ENCODE data around the gene POLD4. TPM values are rescaled to one million over a fixed set of nuclear protein-coding genes. Genes with fewer than 3 reads are reported as not detected.

Gene POLD4
- total RNA-seq, 1 donor = 43.2 TPM

- no peak for TF ChIP-seq CTCF (IDR thresholded peaks at IDR 0.05; ENCODE audit: insufficient read depth, low read depth, low read length)
- DNase-seq (ENCODE audit: low read depth) = no peak
- no peak overlapping the region for H3K4me3 ChIP-seq (ENCODE audit: low read depth, low read length)
These were observed 3.1 kb upstream of the POLD4 start for GRCh38 chr11:67356387-67356863.

- DNase-seq (ENCODE audit: low read depth) = no peak
- no peak overlapping the region for H3K4me3 ChIP-seq (ENCODE audit: low read depth, low read length)
- TF ChIP-seq CTCF (IDR thresholded peaks at IDR 0.05; ENCODE audit: insufficient read depth, low read depth, low read length) = no peak
These were observed 2.5 kb upstream of the POLD4 start for GRCh38 chr11:67355794-67356386.

GRCh38 chr11:67355023-67355793, 1.9 kb upstream of the POLD4 start:
- DNase-seq (ENCODE audit: low read depth) = no peak

GRCh38 chr11:67354075-67355022, 1.0 kb upstream of the POLD4 start:
- peak overlapping the region; percentile 90 for H3K4me3 ChIP-seq (ENCODE audit: low read depth, low read length)
- TF ChIP-seq CTCF (IDR thresholded peaks at IDR 0.05; ENCODE audit: insufficient read depth, low read depth, low read length) = peak; percentile 38
- DNase-seq (ENCODE audit: low read depth) = peak; percentile 97

More at GRCh38 chr11:67355023-67355793, 1.9 kb upstream of the POLD4 start:
- H3K4me3 ChIP-seq (ENCODE audit: low read depth, low read length) = peak overlapping the region; percentile 1
- no peak for TF ChIP-seq CTCF (IDR thresholded peaks at IDR 0.05; ENCODE audit: insufficient read depth, low read depth, low read length)

GRCh38 chr11:67352546-67353316, 615 bp downstream of the POLD4 start:
- peak overlapping the region; percentile 90 for H3K4me3 ChIP-seq (ENCODE audit: low read depth, low read length)
- TF ChIP-seq CTCF (IDR thresholded peaks at IDR 0.05; ENCODE audit: insufficient read depth, low read depth, low read length) = no peak
- no peak for DNase-seq (ENCODE audit: low read depth)
